Mucosa of gallbladder (tissue), 1 donor: Measurements from ENCODE around the gene C16orf54. TPM values are rescaled to one million over a fixed set of nuclear protein-coding genes. Genes with fewer than 3 reads are reported as not detected.
"Not testable (repeated sequence)": the region's sequence is repeated elsewhere in the genome, so short reads cannot be mapped to it uniquely, and the experiment has no call there.

ENCODE experiments used
- DNase-seq: peaks from one replicate; pipeline ENCODE4 v3.0.0-alpha.2; 2020; ENCODE audit warnings: low spot score
- total RNA-seq: library from RNA; stranded (reverse); gene quantifications from one replicate; pipeline ENCODE4 v1.2.1, GENCODE V29; 2021
- donor health status: DM: no; HTN: no; CAD: no.

Gene C16orf54
- total RNA-seq, result 3.0 TPM

GRCh38 chr16:29745853-29746345 is at the start of gene C16orf54:
C16orf54 (minus strand) TSS chr16:29745990; CDS start chr16:29744951, 1,039 bp downstream.
- DNase-seq, result peak; percentile 72

GRCh38 chr16:29794231-29794710 is 48.5 kb upstream of the C16orf54 start:
- DNase-seq, result no peak

- DNase-seq, result not testable (repeated sequence)
These were observed 47.4 kb upstream of the C16orf54 start for GRCh38 chr16:29793153-29793552.

GRCh38 chr16:29791845-29792807 is 46.3 kb upstream of the C16orf54 start:
- DNase-seq, result no peak

- no peak for DNase-seq
These were observed 45.4 kb upstream of the C16orf54 start for GRCh38 chr16:29790949-29791844.

- DNase-seq, result peak; percentile 99
These were observed 44.6 kb upstream of the C16orf54 start, which contains the start of gene KIF22 for GRCh38 chr16:29790183-29790948. KIF22 (plus strand) TSS chr16:29790751; CDS start chr16:29790760, 9 bp downstream.

GRCh38 chr16:29789775-29790182 is 44.0 kb upstream of the C16orf54 start:
- DNase-seq, result no peak

- DNase-seq, result not testable (repeated sequence)
These were observed 41.4 kb upstream of the C16orf54 start for GRCh38 chr16:29787155-29787554.

- peak; percentile 74 for DNase-seq
These were observed 39.2 kb upstream of the C16orf54 start for GRCh38 chr16:29784901-29785500.

GRCh38 chr16:29784157-29784556 is 38.4 kb upstream of the C16orf54 start:
- no peak for DNase-seq

GRCh38 chr16:29783094-29783953 is 37.5 kb upstream of the C16orf54 start:
- DNase-seq, result not testable (repeated sequence)

- no peak for DNase-seq
These were observed 33.7 kb upstream of the C16orf54 start for GRCh38 chr16:29779474-29779873.

GRCh38 chr16:29777576-29778350 is 32.0 kb upstream of the C16orf54 start, which contains the start of gene ZG16:
ZG16 (plus strand) TSS chr16:29778256; CDS start chr16:29779267, 1,011 bp downstream.
- no peak for DNase-seq

- no peak for DNase-seq
These were observed 30.1 kb upstream of the C16orf54 start for GRCh38 chr16:29775742-29776408.

GRCh38 chr16:29774730-29775129 is 28.9 kb upstream of the C16orf54 start:
- DNase-seq, result no peak

GRCh38 chr16:29772330-29772729 is 26.5 kb upstream of the C16orf54 start:
- DNase-seq, result not testable (repeated sequence)

- no peak for DNase-seq
These were observed 24.6 kb upstream of the C16orf54 start for GRCh38 chr16:29770250-29770929.
